HEK293 (cell line): ENCODE data around the gene ITPKB.

Experiments
- CTCF ChIA-PET: fragments of 350-600 bp; formaldehyde crosslinking; extraction: SDS; loops from one replicate; lab custom pipeline; 2021; ENCODE audit warnings: antibody characterized with exemption; lab: Yijun Ruan, JAX
- POLR2A ChIA-PET: fragments of 300-600 bp; formaldehyde crosslinking; extraction: SDS; loops from one replicate; lab custom pipeline; 2020; ENCODE audit warnings: antibody characterized with exemption, inconsistent platforms; lab: Yijun Ruan, JAX
- H3K27ac ChIP-seq: fragments of 200-500 bp; sonication (Bioruptor generic); 2 replicates; pipeline ENCODE4 v1.5.1; 2014; ENCODE audit warnings: low read depth, low read length, control low read depth, inconsistent platforms; ENCODE audit errors: extremely low read depth
- H3K36me3 ChIP-seq, 2 experiments: fragments of 200-500 bp in 1 of 2; sonication (Bioruptor generic) in 1 of 2; 1 replicate in 1 of 2; 2 replicates in 1 of 2; pipeline ENCODE4 v1.5.1; 2014 to 2017; ENCODE audit warnings: inconsistent platforms in 2 of 2, low read length in 2 of 2; ENCODE audit not compliant: control insufficient read depth in 2 of 2, insufficient read depth in 1 of 2
- H3K4me1 ChIP-seq: fragments of 200-500 bp; sonication (Bioruptor generic); 2 replicates; pipeline ENCODE4 v1.5.1; 2014; ENCODE audit warnings: mild to moderate bottlenecking, low read length, inconsistent platforms; ENCODE audit not compliant: control insufficient read depth, insufficient read depth
- H3K4me3 ChIP-seq: 2 replicates; pipeline ENCODE4 v1.5.1; 2011; ENCODE audit warnings: low read depth, mild to moderate bottlenecking, control low read depth, low read length, moderate library complexity
- H3K9me3 ChIP-seq: fragments of 200-500 bp; sonication (Bioruptor generic); 2 replicates; pipeline ENCODE4 v1.5.1; 2014; ENCODE audit warnings: low read depth, low read length, inconsistent platforms; ENCODE audit not compliant: control insufficient read depth, insufficient read depth
- GFI1B ChIP-seq: fragments of 450-650 bp; formaldehyde crosslinking; IDR thresholded peaks from 2 replicates; pipeline ENCODE4 v1.5.1; 2016; ENCODE audit warnings: missing biosample characterization, missing genetic modification characterization
- HOXC10 ChIP-seq: sonication (generic); formaldehyde crosslinking; IDR thresholded peaks from 2 replicates; pipeline ENCODE4 v1.8.1; 2023; ENCODE audit warnings: mild to moderate bottlenecking, missing genetic modification reagents
- KLF1 ChIP-seq: fragments of 450-650 bp; formaldehyde crosslinking; IDR thresholded peaks from 2 replicates; pipeline ENCODE4 v1.5.1; 2016; ENCODE audit warnings: missing biosample characterization, missing genetic modification characterization
- OVOL3 ChIP-seq: fragments of 450-650 bp; formaldehyde crosslinking; IDR thresholded peaks from 2 replicates; pipeline ENCODE4 v1.5.1; 2016; ENCODE audit warnings: missing biosample characterization, missing genetic modification characterization
- TCF7L2 ChIP-seq: IDR thresholded peaks from 2 replicates; pipeline ENCODE4 v1.6.1; 2011; ENCODE audit warnings: low read depth, mild to moderate bottlenecking, inconsistent platforms, low read length, moderate library complexity, borderline replicate concordance
- TRIM28 ChIP-seq: IDR thresholded peaks from 2 replicates; pipeline ENCODE4 v1.6.1; 2011; ENCODE audit warnings: low read length, control low read depth, borderline replicate concordance
- WT1 ChIP-seq: fragments of 450-650 bp; formaldehyde crosslinking; IDR thresholded peaks from 2 replicates; pipeline ENCODE4 v1.5.1; 2016; ENCODE audit warnings: missing biosample characterization, missing genetic modification characterization
- ZBTB21 ChIP-seq: fragments of 450-650 bp; formaldehyde crosslinking; IDR thresholded peaks from 2 replicates; pipeline ENCODE4 v1.5.1; 2017; ENCODE audit warnings: missing biosample characterization, missing genetic modification characterization
- ZFHX2 ChIP-seq: fragments of 450-650 bp; formaldehyde crosslinking; conservative IDR thresholded peaks from 2 replicates; pipeline ENCODE4 v1.5.1; 2016; ENCODE audit warnings: missing biosample characterization, missing genetic modification characterization
- ZNF133 ChIP-seq: fragments of 450-650 bp; formaldehyde crosslinking; IDR thresholded peaks from 2 replicates; pipeline ENCODE4 v1.5.1; 2016; ENCODE audit warnings: missing biosample characterization, missing genetic modification characterization
- ZNF140 ChIP-seq: fragments of 450-650 bp; formaldehyde crosslinking; IDR thresholded peaks from 2 replicates; pipeline ENCODE4 v1.5.1; 2016; ENCODE audit warnings: missing biosample characterization, missing genetic modification characterization
- ZNF19 ChIP-seq: fragments of 450-650 bp; formaldehyde crosslinking; IDR thresholded peaks from 2 replicates; pipeline ENCODE4; 2016; ENCODE audit warnings: missing biosample characterization, missing genetic modification characterization, low read depth
- ZNF221 ChIP-seq: fragments of 450-650 bp; formaldehyde crosslinking; IDR thresholded peaks from 2 replicates; pipeline ENCODE4 v1.5.1; 2017; ENCODE audit warnings: missing biosample characterization, missing genetic modification characterization, borderline replicate concordance
- ZNF302 ChIP-seq: fragments of 450-650 bp; formaldehyde crosslinking; IDR thresholded peaks from 2 replicates; pipeline ENCODE4 v1.5.1; 2016; ENCODE audit warnings: missing biosample characterization, missing genetic modification characterization, low read depth
- ZNF558 ChIP-seq: fragments of 450-650 bp; formaldehyde crosslinking; IDR thresholded peaks from 2 replicates; pipeline ENCODE4 v1.5.1; 2016; ENCODE audit warnings: missing biosample characterization, missing genetic modification characterization
- ZNF629 ChIP-seq: fragments of 450-650 bp; formaldehyde crosslinking; IDR thresholded peaks from 2 replicates; pipeline ENCODE4 v1.5.1; 2017; ENCODE audit warnings: missing biosample characterization, missing genetic modification characterization
- ZNF658 ChIP-seq: fragments of 450-650 bp; formaldehyde crosslinking; IDR thresholded peaks from 2 replicates; pipeline ENCODE4; 2016; ENCODE audit warnings: missing biosample characterization, missing genetic modification characterization
- ZNF76 ChIP-seq: fragments of 450-650 bp; formaldehyde crosslinking; IDR thresholded peaks from 2 replicates; pipeline ENCODE4; 2016; ENCODE audit warnings: low read depth, missing biosample characterization, missing genetic modification characterization, borderline replicate concordance
- ZNF768 ChIP-seq: fragments of 450-650 bp; formaldehyde crosslinking; IDR thresholded peaks from 2 replicates; pipeline ENCODE4 v1.5.1; 2018; ENCODE audit warnings: missing biosample characterization, mild to moderate bottlenecking, missing genetic modification characterization
- ZNF776 ChIP-seq: fragments of 450-650 bp; formaldehyde crosslinking; IDR thresholded peaks from 2 replicates; pipeline ENCODE4 v1.5.0; 2017; ENCODE audit warnings: missing biosample characterization, missing genetic modification characterization, borderline replicate concordance
- ZXDB ChIP-seq: fragments of 450-650 bp; formaldehyde crosslinking; IDR thresholded peaks from 2 replicates; pipeline ENCODE4 v1.5.1; 2016; ENCODE audit warnings: missing biosample characterization, missing genetic modification characterization
- TF ChIP-seq, protein P1 (sequence below): fragments of 450-650 bp; formaldehyde crosslinking; IDR thresholded peaks from 2 replicates; pipeline ENCODE4 v1.5.1; 2016; ENCODE audit warnings: missing biosample characterization, missing genetic modification characterization, low read depth
- TF ChIP-seq, protein P2 (sequence below): fragments of 450-650 bp; formaldehyde crosslinking; IDR thresholded peaks from 2 replicates; pipeline ENCODE4 v1.5.1; 2016; ENCODE audit warnings: missing biosample characterization, missing genetic modification characterization, low read depth
- TF ChIP-seq, protein P3 (sequence below): fragments of 450-650 bp; formaldehyde crosslinking; IDR thresholded peaks from 2 replicates; pipeline ENCODE4 v1.5.1; 2016; ENCODE audit warnings: missing biosample characterization, missing genetic modification characterization
- TF ChIP-seq, protein P4 (sequence below): fragments of 450-650 bp; formaldehyde crosslinking; IDR thresholded peaks from 2 replicates; pipeline ENCODE4 v1.5.1; 2017; ENCODE audit warnings: missing biosample characterization, missing genetic modification characterization
- TF ChIP-seq, protein P5 (sequence below): IDR thresholded peaks from 2 replicates; pipeline ENCODE4 v1.6.1; 2011; ENCODE audit warnings: mild to moderate bottlenecking, low read depth, low read length, borderline replicate concordance

Gene ITPKB

DNA sequence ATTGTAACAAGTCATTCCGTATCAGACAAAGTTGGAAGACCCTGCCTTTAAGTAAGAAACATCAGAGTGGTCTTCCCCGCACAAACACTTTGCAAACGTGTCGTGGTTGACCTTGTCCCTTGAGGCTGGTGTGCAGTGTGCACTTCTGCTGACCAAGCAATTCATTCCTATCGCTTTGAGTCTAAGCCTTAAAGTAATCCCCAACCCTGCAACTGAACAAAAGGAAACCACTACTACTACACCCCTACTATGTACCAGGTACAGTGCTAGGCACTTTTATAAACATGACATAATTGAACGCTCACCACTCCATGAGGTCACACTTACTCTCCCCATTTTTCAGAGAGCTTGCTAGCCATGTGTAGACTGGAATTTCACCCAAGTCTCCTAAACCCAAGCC lies 10.6 kb downstream of the ITPKB start (continued):
- TF ChIP-seq ZNF19 (tag by site-specific recombination) (no peak), ZNF133 (tag by site-specific recombination) (no peak), ZNF658 (no peak), TRIM28 (0 out of 2 replicates have a peak, but pooled peaks have one; percentile 45), ZNF629 (tag by site-specific recombination) (peak; percentile 65; the same call in 1 of the 2 replicates), KLF1 (tag by site-specific recombination) (no peak), ZFHX2 (tag by site-specific recombination) (no peak), HOXC10 (CRISPR knock-in tag) (no peak), ZNF302 (tag by site-specific recombination) (no peak)
- TF ChIP-seq, protein P1, sequence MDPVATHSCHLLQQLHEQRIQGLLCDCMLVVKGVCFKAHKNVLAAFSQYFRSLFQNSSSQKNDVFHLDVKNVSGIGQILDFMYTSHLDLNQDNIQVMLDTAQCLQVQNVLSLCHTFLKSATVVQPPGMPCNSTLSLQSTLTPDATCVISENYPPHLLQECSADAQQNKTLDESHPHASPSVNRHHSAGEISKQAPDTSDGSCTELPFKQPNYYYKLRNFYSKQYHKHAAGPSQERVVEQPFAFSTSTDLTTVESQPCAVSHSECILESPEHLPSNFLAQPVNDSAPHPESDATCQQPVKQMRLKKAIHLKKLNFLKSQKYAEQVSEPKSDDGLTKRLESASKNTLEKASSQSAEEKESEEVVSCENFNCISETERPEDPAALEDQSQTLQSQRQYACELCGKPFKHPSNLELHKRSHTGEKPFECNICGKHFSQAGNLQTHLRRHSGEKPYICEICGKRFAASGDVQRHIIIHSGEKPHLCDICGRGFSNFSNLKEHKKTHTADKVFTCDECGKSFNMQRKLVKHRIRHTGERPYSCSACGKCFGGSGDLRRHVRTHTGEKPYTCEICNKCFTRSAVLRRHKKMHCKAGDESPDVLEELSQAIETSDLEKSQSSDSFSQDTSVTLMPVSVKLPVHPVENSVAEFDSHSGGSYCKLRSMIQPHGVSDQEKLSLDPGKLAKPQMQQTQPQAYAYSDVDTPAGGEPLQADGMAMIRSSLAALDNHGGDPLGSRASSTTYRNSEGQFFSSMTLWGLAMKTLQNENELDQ (tag by site-specific recombination) = no peak
- TF ChIP-seq, protein P2, sequence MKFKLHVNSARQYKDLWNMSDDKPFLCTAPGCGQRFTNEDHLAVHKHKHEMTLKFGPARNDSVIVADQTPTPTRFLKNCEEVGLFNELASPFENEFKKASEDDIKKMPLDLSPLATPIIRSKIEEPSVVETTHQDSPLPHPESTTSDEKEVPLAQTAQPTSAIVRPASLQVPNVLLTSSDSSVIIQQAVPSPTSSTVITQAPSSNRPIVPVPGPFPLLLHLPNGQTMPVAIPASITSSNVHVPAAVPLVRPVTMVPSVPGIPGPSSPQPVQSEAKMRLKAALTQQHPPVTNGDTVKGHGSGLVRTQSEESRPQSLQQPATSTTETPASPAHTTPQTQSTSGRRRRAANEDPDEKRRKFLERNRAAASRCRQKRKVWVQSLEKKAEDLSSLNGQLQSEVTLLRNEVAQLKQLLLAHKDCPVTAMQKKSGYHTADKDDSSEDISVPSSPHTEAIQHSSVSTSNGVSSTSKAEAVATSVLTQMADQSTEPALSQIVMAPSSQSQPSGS = peak; percentile 70

DNA sequence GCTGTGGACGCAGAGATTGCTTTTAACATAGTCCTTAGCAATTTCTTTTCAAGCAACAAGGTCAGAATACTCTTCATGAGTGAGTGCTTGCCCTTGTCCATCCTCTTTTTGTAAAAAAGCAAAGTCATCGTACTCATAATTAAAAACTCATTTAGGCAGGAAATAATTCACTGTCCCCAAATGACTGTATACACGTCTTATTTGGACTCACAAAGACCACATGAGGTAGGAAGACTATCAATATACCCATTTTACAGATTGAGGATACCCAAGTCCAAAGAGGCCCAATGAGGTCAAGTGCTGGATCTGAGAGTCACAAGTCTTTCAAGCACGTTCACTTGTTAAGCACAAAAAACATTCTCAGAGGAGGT lies 13.2 kb downstream of the ITPKB start:
- CTCF ChIA-PET = no interaction called here
- no peak overlapping the region for H3K27ac ChIP-seq
- H3K36me3 ChIP-seq = no peaks in the 10 kb centered on the region; a peak in 1 of 3 replicates
- no peak overlapping the region for H3K4me3 ChIP-seq
- H3K9me3 ChIP-seq = no peaks in the 10 kb centered on the region
- TF ChIP-seq WT1 (tag by site-specific recombination) (no peak), ZNF221 (tag by site-specific recombination) (no peak), ZNF776 (tag by site-specific recombination) (no peak), ZNF768 (tag by site-specific recombination) (no peak)
- TF ChIP-seq, protein P3, sequence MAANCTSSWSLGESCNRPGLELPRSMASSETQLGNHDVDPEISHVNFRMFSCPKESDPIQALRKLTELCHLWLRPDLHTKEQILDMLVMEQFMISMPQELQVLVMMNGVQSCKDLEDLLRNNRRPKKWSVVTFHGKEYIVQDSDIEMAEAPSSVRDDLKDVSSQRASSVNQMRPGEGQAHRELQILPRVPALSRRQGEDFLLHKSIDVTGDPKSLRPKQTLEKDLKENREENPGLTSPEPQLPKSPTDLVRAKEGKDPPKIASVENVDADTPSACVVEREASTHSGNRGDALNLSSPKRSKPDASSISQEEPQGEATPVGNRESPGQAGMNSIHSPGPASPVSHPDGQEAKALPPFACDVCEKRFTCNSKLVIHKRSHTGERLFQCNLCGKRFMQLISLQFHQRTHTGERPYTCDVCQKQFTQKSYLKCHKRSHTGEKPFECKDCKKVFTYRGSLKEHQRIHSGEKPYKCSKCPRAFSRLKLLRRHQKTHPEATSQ (tag by site-specific recombination) = no peak
- H3K4me1 ChIP-seq = peaks cover 34% of the 10 kb centered on the region
- POLR2A ChIA-PET = no interaction called here

DNA sequence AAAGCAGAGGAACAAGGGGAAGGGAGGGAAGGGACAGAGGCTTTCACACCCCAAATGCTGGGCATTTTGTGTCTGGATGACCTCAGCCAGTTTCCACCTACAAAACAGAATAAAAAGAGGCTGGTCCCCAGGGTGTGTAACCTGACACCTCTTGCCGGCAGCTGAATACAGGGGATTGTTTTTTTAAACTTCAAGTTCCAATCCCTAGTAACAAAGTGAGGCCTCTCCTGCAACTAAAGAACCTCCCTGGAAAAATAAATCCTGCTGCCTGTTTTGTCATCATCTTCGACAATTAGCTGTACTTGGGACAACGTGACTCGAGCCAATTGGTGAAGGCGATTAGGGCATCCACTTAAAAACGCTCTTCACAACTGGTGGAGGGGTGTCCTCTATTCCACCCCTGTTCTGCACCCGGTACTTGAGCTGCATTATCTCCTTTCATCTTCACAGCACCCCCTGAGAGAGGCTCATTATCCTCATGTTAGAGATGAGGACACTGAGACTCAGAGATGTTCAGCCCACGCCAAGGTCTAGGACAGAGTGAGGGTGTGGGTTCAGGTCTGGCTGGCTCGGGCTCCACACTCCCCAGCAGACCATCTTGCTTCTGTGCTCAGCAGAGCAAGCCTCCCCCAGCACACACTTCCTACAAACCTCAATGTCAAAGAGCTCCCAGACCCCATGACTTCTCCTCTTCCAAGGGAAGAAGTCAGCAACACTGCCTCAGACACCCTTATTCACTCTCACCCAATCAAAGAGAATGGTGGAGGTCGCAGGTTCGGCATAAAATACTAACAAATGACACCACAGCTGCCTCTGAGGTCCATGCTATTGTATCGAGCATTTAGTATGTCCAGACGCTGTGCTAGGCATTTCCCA lies 15.2 kb downstream of the ITPKB start:
- Histone ChIP-seq H3K36me3 (no peaks in the 10 kb centered on the region; a peak in 1 of 3 replicates), H3K4me3 (no peak overlapping the region)
- POLR2A ChIA-PET = interaction anchor here (1.4 kb wide), 1 partner anchor 20 kb away, joined by 11 read pairs; no protein-coding TSS in a partner anchor
- TF ChIP-seq ZNF140 (tag by site-specific recombination) (no peak), TCF7L2 (peak; percentile 78), OVOL3 (tag by site-specific recombination) (peak; percentile 42; the same call in 1 of the 2 replicates), ZNF76 (tag by site-specific recombination) (0 out of 2 replicates have a peak, but pooled peaks have one; percentile 37), ZXDB (tag by site-specific recombination) (peak; percentile 94), ZNF558 (peak; percentile 82), GFI1B (tag by site-specific recombination) (0 out of 2 replicates have a peak, but pooled peaks have one; percentile 62), ZBTB21 (tag by site-specific recombination) (peak; percentile 73)
- TF ChIP-seq, protein P4, sequence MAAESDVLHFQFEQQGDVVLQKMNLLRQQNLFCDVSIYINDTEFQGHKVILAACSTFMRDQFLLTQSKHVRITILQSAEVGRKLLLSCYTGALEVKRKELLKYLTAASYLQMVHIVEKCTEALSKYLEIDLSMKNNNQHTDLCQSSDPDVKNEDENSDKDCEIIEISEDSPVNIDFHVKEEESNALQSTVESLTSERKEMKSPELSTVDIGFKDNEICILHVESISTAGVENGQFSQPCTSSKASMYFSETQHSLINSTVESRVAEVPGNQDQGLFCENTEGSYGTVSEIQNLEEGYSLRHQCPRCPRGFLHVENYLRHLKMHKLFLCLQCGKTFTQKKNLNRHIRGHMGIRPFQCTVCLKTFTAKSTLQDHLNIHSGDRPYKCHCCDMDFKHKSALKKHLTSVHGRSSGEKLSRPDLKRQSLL (tag by site-specific recombination) = peak; percentile 84; the same call in 1 of the 2 replicates
- TF ChIP-seq, protein P5, sequence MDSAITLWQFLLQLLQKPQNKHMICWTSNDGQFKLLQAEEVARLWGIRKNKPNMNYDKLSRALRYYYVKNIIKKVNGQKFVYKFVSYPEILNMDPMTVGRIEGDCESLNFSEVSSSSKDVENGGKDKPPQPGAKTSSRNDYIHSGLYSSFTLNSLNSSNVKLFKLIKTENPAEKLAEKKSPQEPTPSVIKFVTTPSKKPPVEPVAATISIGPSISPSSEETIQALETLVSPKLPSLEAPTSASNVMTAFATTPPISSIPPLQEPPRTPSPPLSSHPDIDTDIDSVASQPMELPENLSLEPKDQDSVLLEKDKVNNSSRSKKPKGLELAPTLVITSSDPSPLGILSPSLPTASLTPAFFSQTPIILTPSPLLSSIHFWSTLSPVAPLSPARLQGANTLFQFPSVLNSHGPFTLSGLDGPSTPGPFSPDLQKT = no peak

More for the DNA sequence above, 15.2 kb downstream of the ITPKB start:
- CTCF ChIA-PET = interaction anchor here (0.5 to 2.2 kb wide), 7 partner anchors 12 to 619 kb away, joined by 3 to 12 read pairs (median 4); no protein-coding TSS in a partner anchor
- H3K27ac ChIP-seq = peak overlapping the region; percentile 70
- peaks cover 39% of the 10 kb centered on the region for H3K4me1 ChIP-seq
- no peaks in the 10 kb centered on the region for H3K9me3 ChIP-seq
